HG02571 (cell line): Measurements from ENCODE around the gene AUTS2.

Experiments
- ATAC-seq: cut with Tn5 transposase; IDR thresholded peaks from one replicate; pipeline ENCODE4 v1.9.1; 2021; ENCODE audit warnings: mild to moderate bottlenecking, moderate library complexity; ENCODE audit not compliant: unreplicated experiment

AUTS2 gene

DNA sequence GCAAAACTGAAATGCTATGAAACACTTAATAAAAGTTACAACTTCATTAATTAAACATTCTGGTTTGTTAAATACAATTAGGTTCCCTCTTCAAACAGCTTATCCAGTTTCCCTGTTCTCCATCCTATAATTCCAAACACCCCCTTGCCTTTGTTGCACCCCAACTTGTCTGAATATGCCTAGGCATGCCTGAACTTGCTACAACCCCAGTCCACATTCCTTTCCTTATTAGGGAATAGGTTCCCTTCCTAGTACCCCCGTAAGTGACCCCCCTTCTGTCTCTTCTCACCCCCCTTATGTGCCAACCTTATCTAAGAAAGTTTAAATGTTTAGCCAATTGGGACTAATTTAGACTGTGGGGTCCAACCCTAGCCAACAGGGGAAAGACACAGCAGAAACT lies 1238.0 kb downstream of the AUTS2 start:
- no peak for ATAC-seq

DNA sequence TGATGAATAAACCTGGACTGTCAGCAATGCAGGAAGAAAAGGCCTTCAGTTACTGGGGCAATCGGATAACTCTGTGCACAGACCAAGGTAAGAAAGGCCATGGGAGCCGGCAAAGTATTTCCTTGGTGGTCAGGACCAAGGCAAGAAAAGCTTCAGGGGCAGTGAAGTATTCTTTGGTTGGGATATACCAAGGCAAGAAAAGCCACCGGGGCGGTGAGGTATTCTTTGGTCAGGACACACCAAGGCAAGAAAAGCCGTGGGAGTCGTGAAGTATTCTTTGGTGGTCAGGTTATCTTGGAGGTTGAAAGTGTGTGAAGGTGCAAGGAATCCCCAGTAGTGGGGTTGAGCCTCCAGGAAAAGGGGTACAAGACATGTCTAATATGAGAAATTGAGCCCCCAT lies 1238.7 kb downstream of the AUTS2 start:
- no peak for ATAC-seq

DNA sequence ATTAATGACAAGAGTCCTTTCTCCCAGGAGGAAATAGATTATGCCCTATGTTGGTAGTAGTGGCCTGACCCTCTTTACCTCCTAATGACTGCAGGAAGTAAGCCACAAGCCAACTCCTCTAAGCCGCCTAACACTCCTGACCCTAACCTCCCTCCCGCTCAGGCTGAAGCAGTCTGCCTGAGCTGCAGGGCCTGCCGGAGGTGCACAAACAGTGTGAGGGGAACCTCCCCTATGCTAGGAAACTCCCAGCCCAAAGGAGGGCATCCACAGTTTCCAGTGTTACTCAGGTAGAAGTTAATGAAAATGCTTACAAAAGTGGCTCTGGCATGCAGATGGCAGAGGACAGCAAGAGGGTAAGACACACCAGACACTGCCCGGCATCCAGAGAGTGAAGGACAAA lies 1239.3 kb downstream of the AUTS2 start:
- no peak for ATAC-seq

DNA sequence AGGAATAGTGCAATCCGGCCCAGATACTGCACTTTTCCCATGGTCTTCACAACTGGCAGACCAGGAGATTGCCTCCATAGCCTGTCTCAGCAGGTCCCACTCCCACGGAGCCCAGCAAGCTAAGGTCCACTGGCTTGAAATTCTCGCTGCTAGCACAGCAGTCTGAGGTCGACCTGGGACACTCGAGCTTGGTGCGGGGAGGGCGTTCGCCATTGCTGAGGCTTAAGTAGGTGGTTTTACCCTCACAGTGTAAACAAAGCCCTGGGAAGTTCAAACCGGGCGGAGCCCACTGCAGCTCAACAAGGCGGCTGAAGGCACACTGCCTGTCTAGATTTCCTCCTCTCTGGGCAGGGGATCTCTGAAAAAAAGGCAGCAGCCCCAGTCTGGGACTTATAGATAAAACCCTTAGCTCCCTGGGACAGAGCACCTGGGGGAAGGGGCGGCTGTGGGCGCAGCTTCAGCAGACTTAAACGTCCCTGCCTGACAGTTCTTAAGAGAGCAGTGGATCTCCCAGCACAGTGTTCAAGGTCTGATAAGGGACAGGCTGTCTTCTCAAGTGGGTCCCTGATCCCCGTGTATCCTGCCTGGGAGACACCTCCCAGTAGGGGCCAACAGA lies 1240.1 kb downstream of the AUTS2 start:
- ATAC-seq = no peak
